NCI-H226 (cell line): ENCODE measurements around the gene PLCH2.
"Not testable (repeated sequence)": the region's sequence is repeated elsewhere in the genome, so short reads cannot be mapped to it uniquely, and the experiment has no call there.

Experiments used
- DNase-seq: peaks from one replicate; pipeline ENCODE4 v3.0.0-alpha.2; 2015

PLCH2 gene, protein sequence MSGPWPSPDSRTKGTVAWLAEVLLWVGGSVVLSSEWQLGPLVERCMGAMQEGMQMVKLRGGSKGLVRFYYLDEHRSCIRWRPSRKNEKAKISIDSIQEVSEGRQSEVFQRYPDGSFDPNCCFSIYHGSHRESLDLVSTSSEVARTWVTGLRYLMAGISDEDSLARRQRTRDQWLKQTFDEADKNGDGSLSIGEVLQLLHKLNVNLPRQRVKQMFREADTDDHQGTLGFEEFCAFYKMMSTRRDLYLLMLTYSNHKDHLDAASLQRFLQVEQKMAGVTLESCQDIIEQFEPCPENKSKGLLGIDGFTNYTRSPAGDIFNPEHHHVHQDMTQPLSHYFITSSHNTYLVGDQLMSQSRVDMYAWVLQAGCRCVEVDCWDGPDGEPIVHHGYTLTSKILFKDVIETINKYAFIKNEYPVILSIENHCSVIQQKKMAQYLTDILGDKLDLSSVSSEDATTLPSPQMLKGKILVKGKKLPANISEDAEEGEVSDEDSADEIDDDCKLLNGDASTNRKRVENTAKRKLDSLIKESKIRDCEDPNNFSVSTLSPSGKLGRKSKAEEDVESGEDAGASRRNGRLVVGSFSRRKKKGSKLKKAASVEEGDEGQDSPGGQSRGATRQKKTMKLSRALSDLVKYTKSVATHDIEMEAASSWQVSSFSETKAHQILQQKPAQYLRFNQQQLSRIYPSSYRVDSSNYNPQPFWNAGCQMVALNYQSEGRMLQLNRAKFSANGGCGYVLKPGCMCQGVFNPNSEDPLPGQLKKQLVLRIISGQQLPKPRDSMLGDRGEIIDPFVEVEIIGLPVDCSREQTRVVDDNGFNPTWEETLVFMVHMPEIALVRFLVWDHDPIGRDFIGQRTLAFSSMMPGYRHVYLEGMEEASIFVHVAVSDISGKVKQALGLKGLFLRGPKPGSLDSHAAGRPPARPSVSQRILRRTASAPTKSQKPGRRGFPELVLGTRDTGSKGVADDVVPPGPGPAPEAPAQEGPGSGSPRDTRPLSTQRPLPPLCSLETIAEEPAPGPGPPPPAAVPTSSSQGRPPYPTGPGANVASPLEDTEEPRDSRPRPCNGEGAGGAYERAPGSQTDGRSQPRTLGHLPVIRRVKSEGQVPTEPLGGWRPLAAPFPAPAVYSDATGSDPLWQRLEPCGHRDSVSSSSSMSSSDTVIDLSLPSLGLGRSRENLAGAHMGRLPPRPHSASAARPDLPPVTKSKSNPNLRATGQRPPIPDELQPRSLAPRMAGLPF (N-terminal part only)

DNA sequence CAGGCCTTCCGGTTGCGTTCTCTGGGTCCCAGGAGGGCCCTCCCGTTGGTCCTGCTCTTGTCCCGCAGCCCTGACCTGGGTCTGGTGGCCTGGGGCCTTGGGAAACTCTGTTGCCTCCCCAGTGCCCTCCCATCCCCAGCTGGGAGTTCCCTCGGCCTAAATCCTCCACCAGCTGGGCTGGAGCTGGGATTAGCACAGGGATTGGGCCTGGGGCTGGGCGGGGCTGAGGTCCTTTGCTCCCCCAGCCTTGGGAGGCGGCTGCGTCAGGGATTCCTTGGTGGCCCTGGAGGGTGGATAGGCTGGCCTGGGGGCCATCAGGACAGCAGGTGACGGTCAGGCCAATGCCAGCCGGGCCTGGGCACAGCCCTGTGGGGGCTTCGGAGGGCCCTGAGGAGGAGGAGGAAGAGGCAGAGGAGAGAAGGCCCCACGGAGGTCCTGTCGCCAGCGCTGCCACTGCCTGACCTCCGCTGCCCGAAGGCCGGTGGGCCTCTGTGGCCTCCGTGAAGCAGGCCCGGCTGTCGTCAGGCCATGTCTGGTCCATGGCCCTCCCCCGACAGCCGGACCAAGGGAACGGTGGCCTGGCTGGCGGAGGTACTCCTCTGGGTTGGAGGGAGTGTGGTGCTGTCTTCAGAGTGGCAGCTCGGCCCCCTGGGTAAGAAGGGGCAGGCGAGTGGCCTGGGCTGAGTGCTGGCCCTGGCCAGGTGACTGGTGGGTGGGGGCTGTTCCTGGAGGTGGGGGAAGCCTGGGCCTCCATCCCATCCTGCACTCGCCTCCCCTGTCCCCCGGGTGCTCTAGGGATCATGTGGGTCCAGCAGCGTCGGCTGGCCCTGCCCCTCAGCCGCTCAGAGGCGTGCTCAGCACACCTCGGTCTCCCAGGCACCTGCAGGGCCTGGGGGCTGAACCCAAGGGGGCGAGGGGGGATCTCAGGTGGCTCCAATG lies at the start of gene PLCH2:
PLCH2 (plus strand) TSS at position 229 of the 939 bp plus-strand sequence; CDS start at position 529, 300 bp downstream.
- no peak for DNase-seq

GRCh38 chr1:2426540-2426939 lies 49.5 kb upstream of the PLCH2 start:
- no peak for DNase-seq

DNA sequence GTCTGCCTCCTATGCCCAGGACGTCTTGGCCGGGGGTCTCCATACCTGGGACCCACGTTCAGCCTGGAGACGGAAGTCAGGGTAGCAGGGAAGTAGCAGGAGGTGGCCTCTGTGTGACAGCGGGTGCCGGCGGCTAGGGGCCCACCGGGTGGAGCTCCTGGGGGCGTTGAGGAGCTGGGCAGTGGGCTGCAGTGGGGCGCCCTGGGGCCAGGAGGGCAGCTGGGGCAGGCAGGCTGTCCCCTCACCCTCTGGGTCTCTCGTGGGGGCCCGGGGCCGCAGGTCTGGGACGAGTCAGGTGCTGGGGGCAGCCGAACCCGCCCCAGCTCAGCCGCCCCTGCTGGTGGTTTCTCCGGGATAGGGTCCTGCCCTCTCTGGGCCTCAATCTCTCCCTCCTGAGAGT lies 49.0 kb upstream of the PLCH2 start:
- DNase-seq, result no peak

GRCh38 chr1:2427976-2428375 lies 48.1 kb upstream of the PLCH2 start:
- no peak for DNase-seq

- DNase-seq, result no peak
Observed at GRCh38 chr1:2428490-2428889, 47.6 kb upstream of the PLCH2 start.

DNA sequence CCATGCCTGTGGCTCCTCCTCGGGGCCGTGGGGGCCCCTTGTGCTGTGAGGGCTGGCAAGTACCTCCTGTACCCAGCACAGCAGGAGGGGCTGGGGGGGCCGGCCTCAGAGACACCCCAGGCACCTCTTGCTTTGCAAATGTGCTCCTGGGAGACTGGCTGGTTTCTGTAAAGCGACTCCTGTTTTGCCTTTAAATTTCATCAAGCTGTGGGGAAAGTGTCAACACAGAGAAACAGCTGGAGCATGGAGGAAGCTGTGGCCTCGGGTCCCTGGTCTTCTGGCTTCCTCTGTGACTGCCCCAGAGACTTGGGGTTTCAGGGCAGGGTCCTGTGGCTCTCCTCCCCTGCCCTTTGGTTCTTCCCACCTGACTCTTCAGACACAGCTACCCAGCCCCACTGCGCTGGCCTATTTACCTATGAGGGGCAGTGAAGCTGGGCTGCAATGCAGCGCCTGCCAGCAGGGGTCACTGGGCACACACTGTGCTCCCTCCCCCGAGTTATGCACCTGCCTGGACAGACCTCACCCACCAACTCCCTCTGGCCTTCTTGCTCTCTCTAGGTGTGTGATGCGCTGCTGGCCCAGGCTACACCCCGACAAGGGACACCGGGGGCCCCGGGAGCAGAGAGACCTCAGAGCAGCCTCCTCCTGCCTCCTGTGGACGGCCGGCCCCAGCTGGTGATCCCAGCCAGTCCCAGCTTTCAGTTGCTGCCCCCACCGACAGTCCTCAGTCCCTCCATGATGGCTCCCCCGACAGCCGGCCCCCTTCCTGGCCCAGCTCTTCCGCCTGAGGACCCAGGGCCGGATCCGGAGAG lies 46.1 kb upstream of the PLCH2 start:
- no peak for DNase-seq

DNA sequence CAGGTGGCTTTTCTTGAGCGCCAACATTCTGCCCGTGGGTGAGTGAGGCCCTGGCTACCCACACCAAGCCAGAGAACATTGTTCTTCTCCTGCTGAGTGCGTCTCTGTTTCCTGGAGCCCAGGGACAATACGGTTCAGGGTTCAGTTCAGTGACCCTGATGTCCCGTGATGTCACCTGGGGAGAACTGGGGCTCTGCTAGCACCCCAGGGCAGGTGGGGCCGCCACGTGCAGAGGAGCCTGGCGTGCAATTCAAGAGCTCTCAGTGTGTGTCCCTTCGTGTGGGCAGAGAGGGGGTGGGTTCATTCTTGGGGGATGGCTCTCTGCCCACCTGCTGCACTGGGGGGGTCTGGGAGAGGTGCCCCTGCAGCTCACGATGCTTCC lies 45.5 kb upstream of the PLCH2 start:
- no peak for DNase-seq

DNA sequence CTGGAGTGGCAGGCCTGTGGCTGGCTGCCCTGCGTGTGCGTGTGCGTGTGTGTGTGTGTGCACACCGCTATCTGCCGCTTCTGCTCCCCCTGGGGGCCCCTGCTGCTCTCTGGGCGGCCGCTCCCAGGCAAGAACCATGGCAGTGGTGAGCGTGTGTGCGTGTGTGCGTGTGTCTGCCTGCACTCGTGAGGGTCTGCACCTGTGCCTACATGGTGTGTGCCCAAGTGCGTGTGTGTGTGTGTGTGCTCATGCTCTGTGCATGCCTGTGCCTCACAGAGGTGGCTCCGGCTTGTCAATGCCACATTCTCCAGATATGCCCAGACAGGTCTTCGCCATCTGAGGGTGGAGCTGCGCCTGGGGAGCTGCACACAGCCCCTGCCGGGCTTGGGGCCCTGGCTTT lies 45.0 kb upstream of the PLCH2 start:
- no peak for DNase-seq

DNA sequence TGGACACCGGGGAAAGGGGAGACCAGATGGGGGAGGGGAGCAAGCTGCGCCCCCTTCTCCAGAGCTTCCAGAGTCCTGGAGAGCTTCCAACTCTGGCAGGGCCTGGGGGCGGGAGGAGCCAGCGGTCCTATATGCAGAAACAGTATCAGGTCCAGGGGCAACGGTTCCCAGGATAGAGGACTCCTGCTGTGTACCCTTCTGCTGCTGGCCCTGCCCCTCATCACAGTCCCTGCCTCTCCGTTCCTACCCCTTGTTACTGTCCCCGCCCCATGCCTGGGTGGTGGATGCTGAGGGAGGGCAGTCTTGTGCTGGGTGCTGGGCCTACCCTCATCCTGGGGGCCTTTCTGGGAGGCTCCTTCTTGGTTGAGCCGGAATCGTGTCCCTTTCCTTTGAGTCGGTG lies 44.6 kb upstream of the PLCH2 start:
- DNase-seq, result no peak

- no peak for DNase-seq
Observed at GRCh38 chr1:2432441-2432844, 43.6 kb upstream of the PLCH2 start.

- DNase-seq, result no peak
Observed at GRCh38 chr1:2433196-2433595, 42.9 kb upstream of the PLCH2 start.

- no peak for DNase-seq
Observed at GRCh38 chr1:2433936-2434655, 42.0 kb upstream of the PLCH2 start.

GRCh38 chr1:2435091-2435490 lies 41.0 kb upstream of the PLCH2 start:
- no peak for DNase-seq

- DNase-seq, result no peak
Observed at GRCh38 chr1:2435746-2436355, 40.2 kb upstream of the PLCH2 start.

DNA sequence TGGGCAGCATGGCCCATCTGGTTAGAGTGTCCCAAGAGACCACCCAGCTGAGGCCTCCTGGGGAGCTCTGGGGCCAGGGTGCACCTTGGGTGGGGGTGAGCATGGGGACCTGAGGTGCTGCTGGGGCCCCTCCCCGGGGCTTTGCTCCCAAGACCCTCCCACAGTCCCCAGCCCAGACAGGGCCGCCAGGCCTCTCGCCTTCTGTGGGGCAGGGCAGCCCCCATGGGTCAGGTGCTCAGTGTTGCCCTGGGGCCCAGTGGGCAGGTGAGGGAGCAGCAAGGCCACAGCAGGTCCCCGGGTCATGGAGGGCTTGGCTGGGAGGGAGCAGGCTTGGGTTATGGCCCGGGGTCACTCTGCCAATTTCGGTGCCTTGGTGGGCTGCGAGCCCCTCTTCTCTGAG lies 39.2 kb upstream of the PLCH2 start:
- DNase-seq, result no peak

GRCh38 chr1:2437617-2438016 lies 38.5 kb upstream of the PLCH2 start:
- no peak for DNase-seq

DNA sequence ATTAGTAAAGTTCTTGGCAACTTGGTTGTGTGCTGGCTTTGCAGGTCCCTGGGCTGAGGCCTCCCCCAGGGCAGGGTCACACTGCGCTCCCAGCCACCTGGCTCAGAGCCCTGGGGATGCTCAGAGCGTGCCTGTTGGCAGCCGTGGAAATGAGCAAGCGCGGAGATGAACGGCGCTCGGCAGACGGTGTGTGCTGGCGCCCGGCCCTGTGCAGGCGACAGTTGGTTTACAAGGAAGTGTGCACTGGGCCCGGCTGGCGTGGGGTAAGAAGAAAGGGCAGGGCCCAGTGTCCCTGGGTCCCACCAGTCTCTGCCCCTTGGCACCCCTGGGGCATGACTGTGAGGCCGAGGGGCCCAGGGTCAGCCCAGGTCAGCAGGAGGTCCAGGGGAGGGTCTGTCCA lies 38.1 kb upstream of the PLCH2 start:
- no peak for DNase-seq

- DNase-seq, result no peak
Observed at GRCh38 chr1:2438641-2439040, 37.4 kb upstream of the PLCH2 start.

GRCh38 chr1:2439369-2439768 lies 36.7 kb upstream of the PLCH2 start:
- no peak for DNase-seq

- not testable (repeated sequence) for DNase-seq
Observed at GRCh38 chr1:2440346-2440745, 35.7 kb upstream of the PLCH2 start.
